IMR-90 (cell line): Measurements from ENCODE around the gene SH2B3. TPM values are rescaled to one million over a fixed set of nuclear protein-coding genes. Genes with fewer than 3 reads are reported as not detected.
A peak's percentile ranks its signal among the peaks of the same experiment; 100 is the strongest.

ENCODE experiments used
- ATAC-seq: fragments of 200-7000 bp; cut with Tn5 transposase; 2 replicates; pipeline ENCODE4 v1.9.1; 2020; ENCODE audit warnings: low read depth, mild to moderate bottlenecking, moderate library complexity
- BruUV-seq: library from RNA; stranded (reverse); fragments of 400-500 nt; replicated peaks from 2 replicates; lab custom pipeline; 2021; lab: Mats Ljungman, UMichigan
- CTCF ChIA-PET: fragments of 300-600 bp; formaldehyde crosslinking; extraction: SDS; loops from one replicate; lab custom pipeline; 2021; ENCODE audit warnings: antibody characterized with exemption; lab: Yijun Ruan, JAX
- POLR2A ChIA-PET: fragments of 300-600 bp; sonication (Branson Sonifier 250); formaldehyde crosslinking; loops from one replicate; lab custom pipeline; 2022; ENCODE audit warnings: antibody characterized with exemption; ENCODE audit not compliant: unreplicated experiment; lab: Charles Lee
- DNase-seq: peaks from one replicate; pipeline ENCODE4 v3.0.0; 2013
- H2AFZ ChIP-seq: replicated peaks from 2 replicates; pipeline ENCODE3; 2013; ENCODE audit warnings: low read length, mild to moderate bottlenecking; ENCODE audit not compliant: poor library complexity
- H2AK5ac ChIP-seq: 2 replicates; pipeline ENCODE4 v1.6.1; 2013; ENCODE audit warnings: low read depth, low read length, inconsistent platforms
- H2AK9ac ChIP-seq: replicated peaks from 2 replicates; pipeline ENCODE3; 2013; ENCODE audit warnings: mild to moderate bottlenecking, low read depth, low read length, moderate library complexity; ENCODE audit not compliant: poor library complexity
- H2BK120ac ChIP-seq: 2 replicates; pipeline ENCODE4 v1.6.1; 2013; ENCODE audit warnings: low read depth, low read length, inconsistent platforms
- H2BK15ac ChIP-seq: 3 replicates; pipeline ENCODE4 v1.6.1; 2013; ENCODE audit warnings: low read depth, low read length, inconsistent platforms
- H2BK20ac ChIP-seq: 2 replicates; pipeline ENCODE4 v1.6.1; 2013; ENCODE audit warnings: low read depth, mild to moderate bottlenecking, inconsistent platforms, low read length, moderate library complexity
- H2BK5ac ChIP-seq: 2 replicates; pipeline ENCODE4 v1.6.1; 2013; ENCODE audit warnings: mild to moderate bottlenecking, low read depth, low read length, inconsistent platforms; ENCODE audit not compliant: poor library complexity, severe bottlenecking
- H3K14ac ChIP-seq: replicated peaks from 2 replicates; pipeline ENCODE4 v1.6.1; 2013; ENCODE audit warnings: low read depth, low read length, inconsistent platforms
- H3K18ac ChIP-seq: 2 replicates; pipeline ENCODE4 v1.6.1; 2013; ENCODE audit warnings: low read depth, low read length, control low read depth
- H3K23ac ChIP-seq: 2 replicates; pipeline ENCODE4 v1.6.1; 2013; ENCODE audit warnings: low read depth, low read length, inconsistent platforms
- H3K27ac ChIP-seq: 2 replicates; pipeline ENCODE4 v1.5.1; 2013; ENCODE audit warnings: mild to moderate bottlenecking, control low read depth, low read length; ENCODE audit not compliant: insufficient read depth
- H3K27me3 ChIP-seq: 2 replicates; pipeline ENCODE4 v1.6.1; 2013; ENCODE audit warnings: low read length; ENCODE audit not compliant: control insufficient read depth, insufficient read depth
- H3K36me3 ChIP-seq: 2 replicates; pipeline ENCODE4 v1.6.1; 2013; ENCODE audit warnings: low read length, mixed read lengths; ENCODE audit not compliant: control insufficient read depth, insufficient read depth
- H3K4ac ChIP-seq: 2 replicates; pipeline ENCODE4 v1.6.1; 2013; ENCODE audit warnings: low read depth, low read length, inconsistent platforms
- H3K4me1 ChIP-seq: 2 replicates; pipeline ENCODE4 v1.6.1; 2013; ENCODE audit warnings: low read length, mixed read lengths; ENCODE audit not compliant: control insufficient read depth, insufficient read depth
- H3K4me2 ChIP-seq: 2 replicates; pipeline ENCODE4 v1.6.1; 2013; ENCODE audit warnings: low read depth, mild to moderate bottlenecking, control low read depth, low read length, moderate library complexity
- H3K4me3 ChIP-seq: 2 replicates; pipeline ENCODE4 v1.5.1; 2013; ENCODE audit warnings: low read depth, mild to moderate bottlenecking, control low read depth, low read length, moderate library complexity; ENCODE audit not compliant: insufficient read depth
- H3K56ac ChIP-seq: 2 replicates; pipeline ENCODE4 v1.6.1; 2013; ENCODE audit warnings: low read length, inconsistent platforms; ENCODE audit not compliant: insufficient read depth; ENCODE audit errors: extremely low read depth
- H3K79me1 ChIP-seq, 2 experiments: 2 replicates each; pipeline ENCODE4 v1.6.1; 2013; ENCODE audit warnings: low read length in 2 of 2, inconsistent platforms in 1 of 2, low read depth in 1 of 2
- H3K9ac ChIP-seq: 2 replicates; pipeline ENCODE4 v1.6.1; 2013; ENCODE audit warnings: low read depth, low read length, control low read depth
- H3K9me1 ChIP-seq: 2 replicates; pipeline ENCODE4 v1.6.1; 2013; ENCODE audit warnings: low read length, inconsistent platforms; ENCODE audit not compliant: insufficient read depth
- H3K9me3 ChIP-seq: 2 replicates; pipeline ENCODE4 v1.6.1; 2013; ENCODE audit warnings: low read length; ENCODE audit not compliant: control insufficient read depth, insufficient read depth
- H4K20me1 ChIP-seq: 2 replicates; pipeline ENCODE4 v1.6.1; 2013; ENCODE audit warnings: low read length, inconsistent platforms; ENCODE audit not compliant: insufficient read depth
- H4K5ac ChIP-seq: 2 replicates; pipeline ENCODE4 v1.6.1; 2013; ENCODE audit warnings: mild to moderate bottlenecking, low read depth, low read length, control low read depth
- H4K8ac ChIP-seq, 2 experiments: 2 replicates each; pipeline ENCODE4 v1.6.1; 2013; ENCODE audit warnings: low read depth in 2 of 2, low read length in 2 of 2, control low read depth in 1 of 2, inconsistent platforms in 1 of 2
- H4K91ac ChIP-seq: 2 replicates; pipeline ENCODE4 v1.6.1; 2013; ENCODE audit warnings: low read depth, low read length, inconsistent platforms; ENCODE audit not compliant: insufficient read depth
- BHLHE40 ChIP-seq: fragments of 150-350 bp; IDR thresholded peaks from 2 replicates; pipeline ENCODE4 v1.6.1; 2016; ENCODE audit warnings: mild to moderate bottlenecking, low read depth, low read length
- CEBPB ChIP-seq: IDR thresholded peaks from 2 replicates; pipeline ENCODE4 v1.6.1; 2012; ENCODE audit warnings: low read depth, low read length, improper control_type of control experiment
- CHD1 ChIP-seq: IDR thresholded peaks from 2 replicates; pipeline ENCODE4 v1.6.1; 2012; ENCODE audit warnings: low read depth, low read length, improper control_type of control experiment
- ELK1 ChIP-seq: fragments of 150-350 bp; IDR thresholded peaks from 2 replicates; pipeline ENCODE4 v1.6.1; 2016; ENCODE audit warnings: low read depth, mild to moderate bottlenecking, low read length, moderate library complexity, borderline replicate concordance
- MAFK ChIP-seq: IDR thresholded peaks from 2 replicates; pipeline ENCODE4 v1.6.1; 2012; ENCODE audit warnings: low read depth, low read length, improper control_type of control experiment
- MXI1 ChIP-seq: IDR thresholded peaks from 2 replicates; pipeline ENCODE4 v1.6.1; 2012; ENCODE audit warnings: low read depth, mild to moderate bottlenecking, low read length, moderate library complexity, borderline replicate concordance
- RFX5 ChIP-seq: IDR thresholded peaks from 2 replicates; pipeline ENCODE4 v1.8.0; 2012; ENCODE audit warnings: low read depth, mild to moderate bottlenecking, low read length, moderate library complexity
- SMC3 ChIP-seq: fragments of 150-350 bp; IDR thresholded peaks from 2 replicates; pipeline ENCODE4 v1.6.1; 2016; ENCODE audit warnings: low read depth, mild to moderate bottlenecking, antibody characterized with exemption, low read length, moderate library complexity
- WGBS, 2 experiments: methylation state at CpG; one replicate each; pipeline versions ENCODE4 v1.1.5 to v1.1.7; 2013; ENCODE audit warnings: missing lambda C conversion rate in 2 of 2; ENCODE audit not compliant: insufficient read length in 1 of 2; ENCODE audit errors: extremely low coverage in 2 of 2; 5-methylcytosine and 5-hydroxymethylcytosine counted together
- dilution Hi-C: fragments of 300-500 bp; cut with HindIII; formaldehyde crosslinking; loops from one replicate; pipeline ENCODE4 v1.14.3; 2018; ENCODE audit warnings: low sequenced_read_pairs; ENCODE audit not compliant: unreplicated experiment
- in situ Hi-C: fragments of 300-500 bp; cut with MboI; formaldehyde crosslinking; loops from 3 replicates; pipeline ENCODE4 v1.14.3; 2019; ENCODE audit warnings: low sequenced_read_pairs, inconsistent platforms, mixed read lengths
- intact Hi-C: fragments of 100-400 bp; cut with micrococcal nuclease; formaldehyde crosslinking; loops from 2 replicates; pipeline ENCODE4 v1.10.0; 2022
- polyA plus RNA-seq, 3 experiments: library from polyadenylated mRNA; depleted of rRNA; stranded (reverse); fragments of >200 nt; gene quantifications; 2 replicates each; pipeline ENCODE4 v1.2.3, GENCODE V29; 2012; ENCODE audit warnings: low replicate concordance in 1 of 3
- total RNA-seq: library from RNA; depleted of rRNA; stranded (reverse); fragments of >200 nt; gene quantifications from 2 replicates; pipeline ENCODE4 v1.2.3, GENCODE V29; 2012

The SH2B3 gene
- total and polyA plus RNA-seq, 2 of the 4 experiments (the other 2 are of a cell fraction), result 9.3 to 20.2 TPM

GRCh38 chr12:111430433-111431353, 25.0 kb downstream of the SH2B3 start:
- peaks cover 23% of the 10 kb centered on the region for H3K4me1 ChIP-seq
- peak overlapping the region; percentile 47; the same call in 1 of the 2 replicates for H2AK5ac ChIP-seq
- DNase-seq, result no peak
- no peak overlapping the region for H2BK120ac ChIP-seq
- TF ChIP-seq CEBPB (no peak), RFX5 (no peak), ELK1 (no peak), CHD1 (no peak), BHLHE40 (no peak), MAFK (no peak), MXI1 (no peak), SMC3 (no peak)
- no peaks in the 10 kb centered on the region for H3K9me3 ChIP-seq
- no peak overlapping the region for H3K4me3 ChIP-seq
- H3K79me1 ChIP-seq, result peaks cover 23 to 86% of the 10 kb centered on the region in 2 experiments
- no peak overlapping the region for H2BK20ac ChIP-seq
- no peak overlapping the region for H3K27ac ChIP-seq
- H2BK5ac ChIP-seq, result no peak overlapping the region
- dilution Hi-C loops, result no loop called here
- in situ Hi-C loops, result no loop called here
- peaks cover 23% of the 10 kb centered on the region for H3K9me1 ChIP-seq
- H4K8ac ChIP-seq, result peak overlapping the region in 1 of 2 experiments; percentile 5; a peak in 1 of 4 replicates
- H3K14ac ChIP-seq, result 0 out of 2 replicates have a peak overlapping the region, but pooled peaks have one; percentile 13
- peaks cover 59% of the 10 kb centered on the region for H4K20me1 ChIP-seq
- no peaks in the 10 kb centered on the region for H3K36me3 ChIP-seq
- no peak overlapping the region for H3K4me2 ChIP-seq
- H3K4ac ChIP-seq, result no peak overlapping the region; the same call in 1 of the 2 replicates
- no peak for ATAC-seq
- ChIA-PET POLR2A (no interaction called here), CTCF (no interaction called here)
- no peak overlapping the region for H3K9ac ChIP-seq
- 0 out of 2 replicates have a peak overlapping the region, but pooled peaks have one; percentile 17 for H4K91ac ChIP-seq
- BruUV-seq, result no TSS peak
- no peaks in the 10 kb centered on the region for H3K27me3 ChIP-seq
- intact Hi-C loops, result no loop called here
- no peak overlapping the region for H3K56ac ChIP-seq
- no peak overlapping the region for H3K23ac ChIP-seq
- no peak overlapping the region; the same call in 1 of the 2 replicates for H3K18ac ChIP-seq
- no peak overlapping the region for H4K5ac ChIP-seq
- WGBS, 2 experiments, result 70% methylated on average over 4 of the region's 17 CpGs; no CpG with 5 or more reads in 1 of the 2 experiments
- H2BK15ac ChIP-seq, result no peak overlapping the region
- H2AFZ ChIP-seq, result no peak overlapping the region
- peak overlapping the region; percentile 1 for H2AK9ac ChIP-seq
